Parathyroid adenoma (tissue), 2 donors: Measurements from ENCODE around the gene SLC2A2.

Experiments used
- H2AFZ ChIP-seq: fragments of 300-600 bp; sonication (generic); one replicate; pipeline ENCODE4 v1.7.0; 2017; ENCODE audit warnings: antibody characterized with exemption, mild to moderate bottlenecking
- H3K27ac ChIP-seq: fragments of 300-600 bp; sonication (generic); one replicate; pipeline ENCODE4 v1.7.0; 2017
- H3K27me3 ChIP-seq: fragments of 300-600 bp; sonication (generic); one replicate; pipeline ENCODE4 v1.7.0; 2017; ENCODE audit warnings: low read length; ENCODE audit not compliant: control insufficient read depth, insufficient read depth
- H3K36me3 ChIP-seq: fragments of 300-600 bp; sonication (generic); one replicate; pipeline ENCODE4 v1.7.0; 2017; ENCODE audit warnings: low read length; ENCODE audit not compliant: control insufficient read depth, insufficient read depth
- H3K4me1 ChIP-seq: fragments of 300-600 bp; sonication (generic); one replicate; pipeline ENCODE4 v1.7.0; 2017; ENCODE audit warnings: control low read depth
- H3K4me2 ChIP-seq: fragments of 300-600 bp; sonication (generic); one replicate; pipeline ENCODE4 v1.7.0; 2017; ENCODE audit warnings: low read length
- H3K4me3 ChIP-seq: fragments of 300-600 bp; sonication (generic); one replicate; pipeline ENCODE4 v1.7.0; 2017; ENCODE audit warnings: low read depth, low read length
- H3K79me2 ChIP-seq: fragments of 300-600 bp; sonication (generic); one replicate; pipeline ENCODE4 v1.7.0; 2017; ENCODE audit warnings: control low read depth
- H3K9ac ChIP-seq: fragments of 300-600 bp; sonication (generic); one replicate; pipeline ENCODE4 v1.7.0; 2017; ENCODE audit warnings: mild to moderate bottlenecking
- H3K9me3 ChIP-seq: fragments of 300-600 bp; sonication (generic); one replicate; pipeline ENCODE4 v1.7.0; 2017; ENCODE audit warnings: low read length; ENCODE audit not compliant: control insufficient read depth
- CTCF ChIP-seq: fragments of 300-600 bp; sonication (generic); IDR thresholded peaks from one replicate; pipeline ENCODE4 v1.7.0; 2017; ENCODE audit warnings: antibody characterized with exemption, mild to moderate bottlenecking
- donor health status: primary hyperparathyroidism.

SLC2A2 gene

DNA sequence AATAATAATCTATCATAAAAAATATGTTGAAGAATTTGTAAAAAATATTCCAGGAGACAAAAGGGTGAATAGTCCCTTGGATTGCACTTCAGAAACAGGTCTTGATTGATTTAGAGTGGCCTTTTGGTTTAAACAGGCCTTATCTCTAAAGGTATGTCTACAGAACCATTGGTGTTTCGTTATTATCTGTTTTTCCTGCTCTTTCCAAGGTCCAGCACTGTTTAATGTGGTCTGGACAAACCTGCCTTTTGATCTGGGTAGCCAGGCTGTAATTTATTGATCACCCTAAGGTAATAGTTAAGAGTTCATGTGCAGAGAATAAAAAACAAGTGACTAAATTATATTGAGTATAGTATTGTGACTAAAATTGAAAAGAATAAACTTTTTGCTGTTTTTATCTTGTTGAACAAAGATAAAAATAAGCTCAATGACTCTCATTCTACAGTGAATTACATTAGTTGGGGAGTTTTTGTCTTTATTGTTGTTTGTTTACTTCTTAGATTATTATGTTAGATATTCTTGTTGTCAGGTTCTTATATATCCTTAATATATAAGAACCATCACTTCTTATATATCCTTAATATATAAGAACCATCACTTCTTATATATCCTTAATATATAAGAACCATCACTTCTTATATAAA, 25.1 kb downstream of the SLC2A2 start:
- Histone ChIP-seq H3K27ac (no peak overlapping the region), H3K4me3 (no peak overlapping the region), H3K27me3 (no peaks in the 10 kb centered on the region), H3K9ac (no peak overlapping the region), H3K9me3 (no peaks in the 10 kb centered on the region), H2AFZ (no peak overlapping the region), H3K4me1 (no peaks in the 10 kb centered on the region), H3K36me3 (no peaks in the 10 kb centered on the region), H3K79me2 (no peaks in the 10 kb centered on the region), H3K4me2 (no peak overlapping the region)
- no peak for TF ChIP-seq CTCF

GRCh38 chr3:171000281-171000680, 26.2 kb downstream of the SLC2A2 start:
- no peaks in the 10 kb centered on the region for H3K27me3 ChIP-seq
- no peaks in the 10 kb centered on the region for H3K79me2 ChIP-seq
- no peaks in the 10 kb centered on the region for H3K36me3 ChIP-seq
- no peak for TF ChIP-seq CTCF
- no peak overlapping the region for H3K4me3 ChIP-seq
- no peak overlapping the region for H2AFZ ChIP-seq
- H3K4me1 ChIP-seq: no peaks in the 10 kb centered on the region
- no peaks in the 10 kb centered on the region for H3K9me3 ChIP-seq
- no peak overlapping the region for H3K27ac ChIP-seq
- no peak overlapping the region for H3K9ac ChIP-seq
- H3K4me2 ChIP-seq: no peak overlapping the region

DNA sequence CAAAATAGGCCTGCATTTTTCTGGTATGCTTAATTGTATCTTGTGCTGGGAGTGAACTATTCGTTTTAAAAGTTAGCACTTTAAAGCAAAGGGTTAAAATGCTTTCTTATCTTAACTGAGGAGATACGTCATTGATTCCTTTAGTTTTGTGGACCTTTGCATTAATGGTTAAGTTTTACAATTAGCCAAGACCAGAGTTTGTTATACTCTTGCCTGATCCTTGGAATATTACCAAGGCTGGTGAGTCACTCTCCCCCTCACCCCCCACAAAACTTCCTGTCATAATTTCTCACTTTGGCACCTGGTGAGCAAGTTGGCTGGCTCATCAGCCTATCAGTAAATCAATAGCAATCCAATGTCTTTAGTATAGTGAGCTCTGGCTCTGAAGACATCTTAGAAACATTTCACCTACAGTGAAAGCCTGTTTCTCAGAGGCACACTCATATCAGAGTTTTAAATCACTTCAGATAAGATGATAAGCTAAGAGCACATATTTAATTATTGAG, 26.7 kb downstream of the SLC2A2 start:
- TF ChIP-seq CTCF: no peak
- Histone ChIP-seq H2AFZ (no peak overlapping the region), H3K9me3 (no peaks in the 10 kb centered on the region), H3K27me3 (no peaks in the 10 kb centered on the region), H3K36me3 (no peaks in the 10 kb centered on the region), H3K4me3 (no peak overlapping the region), H3K4me1 (no peaks in the 10 kb centered on the region), H3K79me2 (no peaks in the 10 kb centered on the region), H3K9ac (no peak overlapping the region), H3K4me2 (no peak overlapping the region), H3K27ac (no peak overlapping the region)

DNA sequence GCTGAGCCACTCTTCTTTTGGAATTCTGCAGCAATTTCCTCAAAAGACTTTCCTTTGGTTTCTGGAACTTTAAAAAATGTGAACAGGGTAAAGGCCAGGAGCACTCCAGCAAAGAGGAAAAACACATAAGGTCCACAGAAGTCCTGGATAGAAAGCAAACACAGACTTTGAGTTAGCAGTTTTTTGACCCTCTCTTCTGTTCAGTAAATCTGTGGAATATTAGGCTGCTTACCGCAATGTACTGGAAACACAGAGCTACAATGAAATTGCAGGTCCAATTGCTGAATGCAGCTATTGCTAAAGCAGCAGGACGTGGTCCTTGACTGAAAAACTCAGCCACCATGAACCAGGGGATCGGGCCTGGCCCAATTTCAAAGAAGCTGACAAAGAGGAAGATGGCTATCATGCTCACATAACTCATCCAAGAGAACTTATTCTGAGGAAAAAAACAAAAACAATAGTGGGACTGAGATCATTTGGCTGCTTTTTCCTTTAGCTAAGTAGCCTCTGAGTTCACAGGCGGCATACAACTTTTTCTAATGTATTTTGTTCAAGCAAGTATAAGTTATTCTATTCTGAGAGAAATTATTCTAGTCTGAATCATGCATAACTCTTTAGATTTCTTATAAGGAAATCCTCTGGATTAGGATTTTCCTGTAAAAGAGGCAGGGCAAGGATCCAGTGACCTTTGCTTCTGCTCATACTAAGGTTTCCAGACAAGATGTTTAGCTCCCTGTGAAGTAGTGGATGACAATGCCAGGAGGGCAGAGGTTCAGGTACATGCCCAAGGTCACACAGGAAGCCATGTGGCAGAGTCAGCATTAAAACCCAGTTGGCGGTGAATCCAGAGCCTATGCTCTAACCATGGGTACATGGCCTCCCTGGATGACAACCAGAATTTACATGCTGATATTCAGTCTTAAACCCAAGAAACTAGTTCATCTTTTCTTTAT, 28.3 kb downstream of the SLC2A2 start:
- Histone ChIP-seq H3K9me3 (no peaks in the 10 kb centered on the region), H3K27ac (no peak overlapping the region), H3K4me2 (no peak overlapping the region), H3K36me3 (no peaks in the 10 kb centered on the region), H3K9ac (no peak overlapping the region), H2AFZ (peak overlapping the region; percentile 36), H3K4me3 (no peak overlapping the region), H3K4me1 (no peaks in the 10 kb centered on the region), H3K27me3 (no peaks in the 10 kb centered on the region), H3K79me2 (no peaks in the 10 kb centered on the region)
- TF ChIP-seq CTCF: no peak
